Measurements from ENCODE around the gene PLXNC1. TPM values are rescaled to one million over a fixed set of nuclear protein-coding genes. Genes with fewer than 3 reads are reported as not detected.

PLXNC1 gene
- total and polyA plus RNA-seq, 2 of the 8 experiments (the other 6 are each of a cell fraction or from before 2014, with no cell fraction given): 0.83 to 2.0 TPM

DNA sequence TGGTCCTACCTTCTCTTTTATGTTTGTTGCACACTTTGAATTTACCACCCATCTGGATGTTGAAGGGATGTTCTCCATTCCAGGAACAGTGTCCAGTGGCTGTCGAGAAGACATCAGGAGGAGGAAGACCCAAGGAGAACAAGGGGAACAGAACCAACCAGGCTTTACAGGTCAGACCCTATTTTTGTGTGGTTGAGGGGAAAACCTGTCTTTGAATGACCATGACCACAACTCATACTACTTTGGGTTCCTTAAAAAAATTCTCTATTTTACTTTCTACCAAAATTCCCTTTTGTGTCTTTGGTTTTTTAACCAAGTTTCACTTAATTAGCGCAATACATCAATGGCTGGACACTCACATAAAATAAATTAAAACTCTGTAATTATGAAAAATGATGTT lies 78.7 kb downstream of the PLXNC1 start:
- Histone ChIP-seq H4K8ac (ENCODE audit: extremely low read depth, insufficient read depth, low read length) (no peak overlapping the region), H4K20me1 (replicated peaks in 1 of 2; ENCODE audit: control insufficient read depth in 1 of 2, insufficient read depth in 2 of 2, low read length in 2 of 2) (no peaks in the 10 kb centered on the region), H3K23ac (ENCODE audit: insufficient read length) (no peak overlapping the region), H3K4me2 (ENCODE audit: insufficient read depth in 1 of 2, low read depth in 2 of 2, low read length in 2 of 2) (no peak overlapping the region), H3K18ac (ENCODE audit: extremely low read depth, low read length) (no peak overlapping the region), H3K4me1 (replicated peaks in 1 of 4; ENCODE audit: control insufficient read depth in 3 of 4, insufficient read depth in 4 of 4, low read length in 3 of 4) (peaks cover 0 to 12% (median under 1%) of the 10 kb centered on the region in 4 experiments; a peak in 3 of 7 replicates), H2BK12ac (ENCODE audit: low read depth, low read length) (no peak overlapping the region), H2AK5ac (ENCODE audit: low read depth, low read length) (no peak overlapping the region), H3K79me2 (ENCODE audit: control insufficient read depth in 1 of 2, insufficient read depth in 2 of 2, low read length in 2 of 2) (no peaks in the 10 kb centered on the region), H3K14ac (ENCODE audit: insufficient read length) (no peak overlapping the region), H3K27ac (ENCODE audit: low read depth, low read length) (no peak overlapping the region), H2BK5ac (ENCODE audit: low read depth, low read length) (no peak overlapping the region), H3K56ac (replicated peaks; ENCODE audit: insufficient read length, low read depth, low read length) (no peak overlapping the region), H3K36me3 (ENCODE audit: control insufficient read depth in 2 of 4, insufficient read depth in 4 of 4, low read length in 3 of 4) (no peaks in the 10 kb centered on the region), H3K9ac (replicated peaks in 1 of 4; ENCODE audit: extremely low read depth in 1 of 4, low read depth in 3 of 4, low read length in 3 of 4) (no peak overlapping the region), H2AFZ (ENCODE audit: low read length) (no peak overlapping the region), H4K91ac (replicated peaks; ENCODE audit: insufficient read length, low read length) (no peak overlapping the region), H2BK20ac (ENCODE audit: low read length) (no peak overlapping the region), H2BK120ac (replicated peaks; ENCODE audit: low read depth, low read length) (no peak overlapping the region), H3K9me3 (ENCODE audit: insufficient read depth in 2 of 2, low read depth in 1 of 2, low read length in 1 of 2) (no peaks in the 10 kb centered on the region), H3K4ac (replicated peaks; ENCODE audit: insufficient read length, low read depth, low read length) (no peak overlapping the region), H2BK15ac (ENCODE audit: low read length) (no peak overlapping the region), H3K4me3 (ENCODE audit: extremely low read depth in 1 of 4, insufficient read depth in 2 of 4, low read depth in 3 of 4, low read length in 4 of 4) (no peak overlapping the region), H3K23me2 (ENCODE audit: low read depth, low read length) (no peaks in the 10 kb centered on the region), H3K27me3 (replicated peaks in 1 of 4; ENCODE audit: control insufficient read depth in 3 of 4, extremely low read depth in 1 of 4, insufficient read depth in 3 of 4, low read length in 3 of 4) (no peaks in the 10 kb centered on the region), H3K79me1 (ENCODE audit: low read depth, low read length) (no peaks in the 10 kb centered on the region), H4K5ac (ENCODE audit: insufficient read length, low read depth, low read length) (no peak overlapping the region)
- ChIA-PET POLR2A (ENCODE audit: partially characterized antibody) (no interaction called here), CTCF (ENCODE audit: partially characterized antibody) (no interaction called here)
- TF ChIP-seq, protein P1, sequence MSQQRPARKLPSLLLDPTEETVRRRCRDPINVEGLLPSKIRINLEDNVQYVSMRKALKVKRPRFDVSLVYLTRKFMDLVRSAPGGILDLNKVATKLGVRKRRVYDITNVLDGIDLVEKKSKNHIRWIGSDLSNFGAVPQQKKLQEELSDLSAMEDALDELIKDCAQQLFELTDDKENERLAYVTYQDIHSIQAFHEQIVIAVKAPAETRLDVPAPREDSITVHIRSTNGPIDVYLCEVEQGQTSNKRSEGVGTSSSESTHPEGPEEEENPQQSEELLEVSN (IDR thresholded peaks at IDR 0.05): no peak
- TF ChIP-seq NANOG (IDR thresholded peaks at IDR 0.05; ENCODE audit: insufficient read depth, low read depth, low read length, poor library complexity, severe bottlenecking) (no peak), BACH1 (IDR thresholded peaks at IDR 0.05; ENCODE audit: low read length) (no peak), POLR2AphosphoS5 (IDR thresholded peaks at IDR 0.05; ENCODE audit: low read depth, low read length) (no peak), RFX5 (IDR thresholded peaks at IDR 0.05; ENCODE audit: borderline replicate concordance, low read depth, low read length) (no peak), MAFK (IDR thresholded peaks at IDR 0.05; ENCODE audit: low read depth, low read length) (no peak), GTF2F1 (IDR thresholded peaks at IDR 0.05; ENCODE audit: borderline replicate concordance, low read depth, low read length) (no peak), TBP (IDR thresholded peaks at IDR 0.05; ENCODE audit: low read depth, low read length) (no peak)
- WGBS, 2 experiments (ENCODE audit: extremely low coverage in 1 of 2, insufficient coverage in 1 of 2, insufficient read length in 1 of 2, insufficient replicate concordance in 2 of 2, low coverage in 1 of 2, low lambda C conversion rate in 2 of 2, missing lambda C conversion rate in 1 of 2): 90% methylated on average over 2 of the region's 2 CpGs; no CpG with 5 or more reads in 1 of the 2 experiments
- DNase-seq (ENCODE audit: low read depth in 1 of 2, low spot score in 2 of 2) (no peak), FAIRE-seq (no peak)
